IPS-NIHi11 (cell line): ENCODE results near the gene PDYN.
A peak's percentile ranks its signal among the peaks of the same experiment; 100 is the strongest.

ENCODE experiments used
- DNase-seq: peaks from one replicate; pipeline ENCODE4 v3.0.0; 2012; ENCODE audit warnings: mixed read lengths, low spot score

PDYN gene

GRCh38 chr20:1994627-1995026 is 769 bp upstream of the PDYN start:
- no peak for DNase-seq

- no peak for DNase-seq
These were observed 1.3 kb downstream of the PDYN start for GRCh38 chr20:1992359-1993110.

GRCh38 chr20:1987826-1988225 is 6.0 kb downstream of the PDYN start:
- no peak for DNase-seq

GRCh38 chr20:1983301-1983700 is 10.6 kb downstream of the PDYN start:
- DNase-seq = no peak

GRCh38 chr20:1982686-1983085 is 11.2 kb downstream of the PDYN start:
- DNase-seq = no peak

GRCh38 chr20:1979106-1979778 is 14.6 kb downstream of the PDYN start:
- DNase-seq = peak; percentile 30

GRCh38 chr20:1975291-1975690 is 18.6 kb downstream of the PDYN start:
- DNase-seq = no peak

- DNase-seq = no peak
These were observed 20.0 kb downstream of the PDYN start for GRCh38 chr20:1973601-1974440.

GRCh38 chr20:1971893-1972586 is 21.8 kb downstream of the PDYN start:
- no peak for DNase-seq

GRCh38 chr20:1968964-1969363 is 24.9 kb downstream of the PDYN start:
- no peak for DNase-seq

- DNase-seq = peak; percentile 85
These were observed 28.1 kb downstream of the PDYN start for GRCh38 chr20:1965520-1966351.

GRCh38 chr20:1964659-1965405 is 29.0 kb downstream of the PDYN start:
- DNase-seq = no peak

- no peak for DNase-seq
These were observed 29.8 kb downstream of the PDYN start for GRCh38 chr20:1964061-1964460.

GRCh38 chr20:1961374-1961773 is 32.5 kb downstream of the PDYN start:
- DNase-seq = no peak

- no peak for DNase-seq
These were observed 34.7 kb downstream of the PDYN start for GRCh38 chr20:1959156-1959555.

- DNase-seq = no peak
These were observed 35.4 kb downstream of the PDYN start for GRCh38 chr20:1958426-1958825.

- peak; percentile 35 for DNase-seq
These were observed 38.6 kb downstream of the PDYN start for GRCh38 chr20:1955217-1955616.

GRCh38 chr20:1953621-1954020 is 40.2 kb downstream of the PDYN start:
- DNase-seq = no peak

- no peak for DNase-seq
These were observed 40.9 kb downstream of the PDYN start for GRCh38 chr20:1952737-1953530.
